DOHH2 (cell line): ENCODE data around the gene SLC16A7.
A peak's percentile ranks its signal among the peaks of the same experiment; 100 is the strongest.

Experiments
- H3F3A ChIP-seq: fragments of 200-600 bp; sonication (generic), shearing (Covaris generic); 2 replicates; pipeline ENCODE4 v1.6.0; 2016; ENCODE audit warnings: antibody characterized with exemption, mild to moderate bottlenecking; ENCODE audit not compliant: control insufficient read depth, insufficient read depth
- H3K27ac ChIP-seq: fragments of 200-600 bp; sonication (generic); 2 replicates; pipeline ENCODE4 v1.5.1; 2014; ENCODE audit warnings: low read depth, mild to moderate bottlenecking, low read length, moderate library complexity
- H3K27me3 ChIP-seq: fragments of 200-600 bp; sonication (generic); 2 replicates; pipeline ENCODE4 v1.6.1; 2014; ENCODE audit warnings: mild to moderate bottlenecking, low read length, mixed read lengths; ENCODE audit not compliant: control insufficient read depth
- H3K36me3 ChIP-seq: fragments of 200-600 bp; sonication (generic); 2 replicates; pipeline ENCODE4 v1.6.1; 2014; ENCODE audit warnings: mild to moderate bottlenecking, low read length, moderate library complexity, mixed read lengths; ENCODE audit not compliant: control insufficient read depth
- H3K4me1 ChIP-seq: fragments of 200-600 bp; sonication (generic); 2 replicates; pipeline ENCODE4 v1.6.1; 2014; ENCODE audit warnings: mild to moderate bottlenecking, low read length, mixed read lengths; ENCODE audit not compliant: control insufficient read depth
- H3K4me2 ChIP-seq: fragments of 200-600 bp; sonication (generic); 2 replicates; pipeline ENCODE4 v1.6.0; 2014; ENCODE audit warnings: mild to moderate bottlenecking, low read length, moderate library complexity
- H3K4me3 ChIP-seq: fragments of 200-600 bp; sonication (generic); 2 replicates; pipeline ENCODE4 v1.5.1; 2014; ENCODE audit warnings: mild to moderate bottlenecking, low read length, mixed read lengths
- H3K79me2 ChIP-seq: fragments of 200-600 bp; sonication (generic); 2 replicates; pipeline ENCODE4 v1.6.1; 2014; ENCODE audit warnings: mild to moderate bottlenecking, low read length, mixed read lengths; ENCODE audit not compliant: control insufficient read depth
- H3K9me2 ChIP-seq: fragments of 200-600 bp; sonication (generic); replicated peaks from 2 replicates; pipeline ENCODE4 v1.6.1; 2014; ENCODE audit warnings: mild to moderate bottlenecking, low read length, mixed read lengths; ENCODE audit not compliant: control insufficient read depth
- H3K9me3 ChIP-seq: fragments of 200-600 bp; sonication (generic); 2 replicates; pipeline ENCODE4 v1.6.1; 2014; ENCODE audit warnings: antibody characterized with exemption, low read length, mixed read lengths; ENCODE audit not compliant: control insufficient read depth, insufficient read depth
- H4K20me1 ChIP-seq: fragments of 200-600 bp; sonication (generic); 2 replicates; pipeline ENCODE4 v1.6.0; 2014; ENCODE audit warnings: low read depth, mild to moderate bottlenecking, antibody characterized with exemption, low read length, moderate library complexity; ENCODE audit not compliant: control insufficient read depth, insufficient read depth
- CTCF ChIP-seq: fragments of 200-600 bp; sonication (generic); IDR thresholded peaks from one replicate; pipeline ENCODE4 v1.5.1; 2014; ENCODE audit warnings: antibody characterized with exemption, mild to moderate bottlenecking, low read depth, low read length; ENCODE audit not compliant: poor library complexity, severe bottlenecking
- EZH2phosphoT487 ChIP-seq: fragments of 200-600 bp; sonication (generic); IDR thresholded peaks from 2 replicates; pipeline ENCODE4 v1.6.1; 2017; ENCODE audit warnings: borderline replicate concordance, mild to moderate bottlenecking, antibody characterized with exemption, low read length, moderate library complexity, mixed read lengths

Gene SLC16A7, protein sequence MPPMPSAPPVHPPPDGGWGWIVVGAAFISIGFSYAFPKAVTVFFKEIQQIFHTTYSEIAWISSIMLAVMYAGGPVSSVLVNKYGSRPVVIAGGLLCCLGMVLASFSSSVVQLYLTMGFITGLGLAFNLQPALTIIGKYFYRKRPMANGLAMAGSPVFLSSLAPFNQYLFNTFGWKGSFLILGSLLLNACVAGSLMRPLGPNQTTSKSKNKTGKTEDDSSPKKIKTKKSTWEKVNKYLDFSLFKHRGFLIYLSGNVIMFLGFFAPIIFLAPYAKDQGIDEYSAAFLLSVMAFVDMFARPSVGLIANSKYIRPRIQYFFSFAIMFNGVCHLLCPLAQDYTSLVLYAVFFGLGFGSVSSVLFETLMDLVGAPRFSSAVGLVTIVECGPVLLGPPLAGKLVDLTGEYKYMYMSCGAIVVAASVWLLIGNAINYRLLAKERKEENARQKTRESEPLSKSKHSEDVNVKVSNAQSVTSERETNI

GRCh38 chr12:59595883-59596540 lies at the start of gene SLC16A7:
SLC16A7 (plus strand) TSS chr12:59596029; CDS start chr12:59704802, 108,773 bp downstream.
- H3K4me2 ChIP-seq, result peak within 1 kb of the TSS; percentile 93
- peak within 1 kb of the TSS; percentile 96 for H3K27ac ChIP-seq
- H3K27me3 ChIP-seq, result no peaks in the 10 kb centered on the region
- H3K9me3 ChIP-seq, result no peaks in the 10 kb centered on the region
- peaks cover 41% of the 10 kb centered on the region for H3K79me2 ChIP-seq
- peak within 1 kb of the TSS; percentile 89 for H3K4me3 ChIP-seq
- no peaks in the 10 kb centered on the region for H3K9me2 ChIP-seq
- peaks cover 10% of the 10 kb centered on the region; the same call in 1 of the 2 replicates for H3F3A ChIP-seq
- TF ChIP-seq CTCF (peak; percentile 21), EZH2phosphoT487 (no peak)
- no peaks in the 10 kb centered on the region for H4K20me1 ChIP-seq
- H3K36me3 ChIP-seq, result peaks cover 44% of the 10 kb centered on the region
- peaks cover 36% of the 10 kb centered on the region for H3K4me1 ChIP-seq

DNA sequence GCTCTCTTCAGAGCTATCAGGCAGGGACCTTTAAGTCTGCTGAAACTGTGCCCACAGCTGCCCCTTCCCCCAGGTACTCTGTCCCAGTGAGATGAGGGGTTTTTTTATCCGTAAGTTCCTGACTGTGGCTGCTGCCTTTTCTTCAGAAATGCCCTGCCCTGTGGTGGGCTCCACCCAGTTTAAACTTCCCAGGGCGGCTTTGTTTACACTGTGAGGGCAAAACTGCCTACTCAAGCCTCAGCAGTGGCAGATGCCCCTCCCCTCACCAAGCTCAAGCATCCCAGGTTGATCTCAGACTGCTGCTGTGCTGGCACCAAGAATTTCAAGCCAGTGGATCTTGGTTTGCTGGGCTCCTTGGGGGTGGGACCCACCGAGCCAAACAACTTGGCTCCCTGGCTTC lies 46.9 kb upstream of the SLC16A7 start:
- H3K27ac ChIP-seq, result no peak overlapping the region
- no peak for TF ChIP-seq EZH2phosphoT487
- TF ChIP-seq CTCF, result no peak
- H3K79me2 ChIP-seq, result no peaks in the 10 kb centered on the region

GRCh38 chr12:59559696-59560095 lies 36.1 kb upstream of the SLC16A7 start:
- Histone ChIP-seq H3F3A (no peaks in the 10 kb centered on the region), H3K4me1 (no peaks in the 10 kb centered on the region), H3K4me3 (no peak overlapping the region), H3K9me3 (no peaks in the 10 kb centered on the region), H4K20me1 (no peaks in the 10 kb centered on the region), H3K79me2 (no peaks in the 10 kb centered on the region), H3K27me3 (no peaks in the 10 kb centered on the region; the same call in 1 of the 2 replicates), H3K9me2 (no peaks in the 10 kb centered on the region), H3K36me3 (no peaks in the 10 kb centered on the region), H3K27ac (no peak overlapping the region), H3K4me2 (no peak overlapping the region)
- TF ChIP-seq CTCF, result no peak
- no peak for TF ChIP-seq EZH2phosphoT487

More for the DNA sequence above, 46.9 kb upstream of the SLC16A7 start:
- Histone ChIP-seq H3K36me3 (no peaks in the 10 kb centered on the region), H3K27me3 (no peaks in the 10 kb centered on the region), H3F3A (no peaks in the 10 kb centered on the region), H3K9me3 (no peaks in the 10 kb centered on the region), H3K4me2 (no peak overlapping the region), H3K4me3 (no peak overlapping the region), H4K20me1 (no peaks in the 10 kb centered on the region), H3K9me2 (no peaks in the 10 kb centered on the region), H3K4me1 (no peaks in the 10 kb centered on the region)
